Right lobe of liver (tissue), 6 donors: ENCODE data around the gene ZNF605. TPM values are rescaled to one million over a fixed set of nuclear protein-coding genes. Genes with fewer than 3 reads are reported as not detected.
"Not testable (repeated sequence)": the region's sequence is repeated elsewhere in the genome, so short reads cannot be mapped to it uniquely, and the experiment has no call there.

Experiments
- ATAC-seq, 4 donors: fragments of 200-7000 bp; cut with Tn5 transposase; one replicate each; pipeline ENCODE4 v1.9.1; 2020; ENCODE audit warnings: mild to moderate bottlenecking in 4 of 4, moderate library complexity in 4 of 4
- DNase-seq, 3 donors: peaks; one replicate each; pipeline ENCODE4 v3.0.0-alpha.2; 2020
- H3K27ac ChIP-seq, 3 donors: fragments of 200-600 bp; one replicate each; pipeline ENCODE4 v1.8.0; 2022
- H3K27me3 ChIP-seq, 2 donors: fragments of 200-600 bp; one replicate each; pipeline ENCODE4 v1.8.0; 2022
- H3K36me3 ChIP-seq, 4 donors: fragments of 200-600 bp; sonication (generic) in 1 of 4; one replicate each; pipeline versions ENCODE4 v1.5.1 to v1.8.0; 2017 to 2022; ENCODE audit warnings: control low read depth in 1 of 4
- H3K4me1 ChIP-seq, 4 donors: fragments of 200-600 bp; sonication (generic) in 1 of 4; one replicate each; pipeline versions ENCODE4 v1.5.1 to v1.8.0; 2017 to 2022; ENCODE audit warnings: control low read depth in 1 of 4
- H3K4me3 ChIP-seq, 3 donors: fragments of 200-600 bp; one replicate each; pipeline ENCODE4 v1.8.0; 2022
- H3K9me3 ChIP-seq, 4 donors: fragments of 200-600 bp; sonication (generic) in 1 of 4; one replicate each; pipeline versions ENCODE4 v1.5.1 to v1.8.0; 2017 to 2022; ENCODE audit warnings: control low read depth in 1 of 4
- POLR2A ChIP-seq: fragments of 450-650 bp; IDR thresholded peaks from one replicate; pipeline ENCODE4 v1.6.1; 2017; ENCODE audit warnings: antibody characterized with exemption, mild to moderate bottlenecking
- WGBS: methylation state at CpG from one replicate; pipeline ENCODE4 v1.1.6; 2018; ENCODE audit warnings: low coverage, low lambda C conversion rate; ENCODE audit not compliant: insufficient coverage; ENCODE audit errors: missing lambda C conversion rate; 5-methylcytosine and 5-hydroxymethylcytosine counted together
- intact Hi-C, 2 donors: fragments of 100-400 bp; cut with DNase I; formaldehyde crosslinking; loops; one replicate each; pipeline versions ENCODE4 v1.11.2 to v1.14.1; 2022
- total RNA-seq, 6 experiments: library from RNA; depleted of rRNA in 2 of 6; stranded (reverse); fragments of >200 nt in 2 of 6; fragmentation: NEBNext Ultra II Directional in 3 of 6; extraction: Animal tissue kit (Norgen Biotek cat#: 25700) in 3 of 6; gene quantifications; one replicate each; pipeline versions ENCODE4 v1.1.0 to v1.2.4, GENCODE V29; 2016 to 2023
- TF ChIP-seq, protein P1 (sequence below), 4 donors: fragments of 200-600 bp in 3 of 4; fragments of 450-650 bp in 1 of 4; IDR thresholded peaks; one replicate each; pipeline versions ENCODE4 v1.5.1 to v1.8.0; 2016 to 2022; ENCODE audit warnings: antibody characterized with exemption in 4 of 4, mild to moderate bottlenecking in 2 of 4
- donor health status: DM: no; HTN: yes; CAD: no.
- donor health status: DM: no; HTN: no; CAD: no.
- donor health status: DM: no; HTN: no; CAD: no.
- donor health status: DM: no; HTN: yes; CAD: no.
- donor health status: DM: no; HTN: yes; CAD: no.

The ZNF605 gene
- total RNA-seq, 6 experiments from 2014 or later = 2.2 to 7.9 (median 5.7) TPM

DNA sequence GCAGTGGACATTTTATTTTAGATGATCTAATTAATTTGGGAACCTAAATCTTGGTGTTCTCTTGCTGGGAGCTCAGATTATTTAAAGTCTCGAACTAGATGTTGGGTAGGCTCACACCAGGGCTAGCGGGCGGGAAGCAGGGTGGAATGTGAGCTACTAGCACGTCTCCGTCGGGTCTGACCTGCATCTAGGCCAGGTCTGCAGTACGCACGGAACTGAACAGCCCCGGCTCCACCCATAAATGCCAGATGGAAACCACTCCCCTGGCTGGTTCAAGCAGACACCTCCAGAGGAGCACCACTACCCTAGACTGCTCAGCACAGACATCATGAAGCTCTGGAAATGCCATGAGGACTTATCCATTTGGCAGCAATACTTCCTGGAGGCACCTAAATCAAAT is 10.3 kb downstream of the ZNF605 start:
- intact Hi-C loops = no loop called here
- 80% methylated on average over 1 of the region's 9 CpGs for WGBS
- Histone ChIP-seq H3K36me3 (peaks cover 0 to 57% (median 26%) of the 10 kb centered on the region in 4 donors), H3K4me1 (no peaks in the 10 kb centered on the region), H3K9me3 (peaks cover 0 to 31% (median 16%) of the 10 kb centered on the region in 4 donors), H3K27ac (no peak overlapping the region), H3K27me3 (no peaks in the 10 kb centered on the region), H3K4me3 (no peak overlapping the region)
- DNase-seq (no peak), ATAC-seq (no peak)
- no peak for TF ChIP-seq POLR2A
- TF ChIP-seq, protein P1, sequence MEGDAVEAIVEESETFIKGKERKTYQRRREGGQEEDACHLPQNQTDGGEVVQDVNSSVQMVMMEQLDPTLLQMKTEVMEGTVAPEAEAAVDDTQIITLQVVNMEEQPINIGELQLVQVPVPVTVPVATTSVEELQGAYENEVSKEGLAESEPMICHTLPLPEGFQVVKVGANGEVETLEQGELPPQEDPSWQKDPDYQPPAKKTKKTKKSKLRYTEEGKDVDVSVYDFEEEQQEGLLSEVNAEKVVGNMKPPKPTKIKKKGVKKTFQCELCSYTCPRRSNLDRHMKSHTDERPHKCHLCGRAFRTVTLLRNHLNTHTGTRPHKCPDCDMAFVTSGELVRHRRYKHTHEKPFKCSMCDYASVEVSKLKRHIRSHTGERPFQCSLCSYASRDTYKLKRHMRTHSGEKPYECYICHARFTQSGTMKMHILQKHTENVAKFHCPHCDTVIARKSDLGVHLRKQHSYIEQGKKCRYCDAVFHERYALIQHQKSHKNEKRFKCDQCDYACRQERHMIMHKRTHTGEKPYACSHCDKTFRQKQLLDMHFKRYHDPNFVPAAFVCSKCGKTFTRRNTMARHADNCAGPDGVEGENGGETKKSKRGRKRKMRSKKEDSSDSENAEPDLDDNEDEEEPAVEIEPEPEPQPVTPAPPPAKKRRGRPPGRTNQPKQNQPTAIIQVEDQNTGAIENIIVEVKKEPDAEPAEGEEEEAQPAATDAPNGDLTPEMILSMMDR (IDR thresholded peaks at IDR 0.05) = no peak

DNA sequence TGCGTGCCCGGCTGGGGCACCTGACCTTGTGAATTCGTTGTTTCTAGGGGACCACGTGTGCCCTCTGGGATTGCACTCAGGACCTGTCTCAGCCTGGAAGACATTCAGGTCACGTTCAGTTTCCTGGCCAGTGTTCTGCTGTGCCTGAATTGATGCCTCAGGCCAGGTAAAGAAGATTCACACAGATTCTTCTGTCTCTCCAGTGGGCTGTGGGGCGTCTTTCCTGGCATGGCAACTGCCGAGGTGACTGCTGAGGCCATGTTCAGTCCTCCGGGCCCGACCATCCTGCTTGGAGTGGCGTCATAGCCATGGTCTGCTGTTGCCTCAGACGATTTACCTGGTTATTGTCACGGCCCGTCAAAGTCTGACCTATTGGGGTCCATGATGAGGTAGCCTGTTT is 13.5 kb downstream of the ZNF605 start:
- intact Hi-C loops = no loop called here
- Histone ChIP-seq H3K27ac (no peak overlapping the region), H3K27me3 (no peaks in the 10 kb centered on the region), H3K4me1 (no peaks in the 10 kb centered on the region), H3K9me3 (peaks cover 0 to 30% (median 11%) of the 10 kb centered on the region in 4 donors), H3K36me3 (peaks cover 0 to 49% (median 26%) of the 10 kb centered on the region in 4 donors), H3K4me3 (no peak overlapping the region)
- TF ChIP-seq, protein P1 (IDR thresholded peaks at IDR 0.05) = no peak
- TF ChIP-seq POLR2A = no peak
- no peak for ATAC-seq
- WGBS = 67% methylated on average over 1 of the region's 13 CpGs
- DNase-seq = no peak

DNA sequence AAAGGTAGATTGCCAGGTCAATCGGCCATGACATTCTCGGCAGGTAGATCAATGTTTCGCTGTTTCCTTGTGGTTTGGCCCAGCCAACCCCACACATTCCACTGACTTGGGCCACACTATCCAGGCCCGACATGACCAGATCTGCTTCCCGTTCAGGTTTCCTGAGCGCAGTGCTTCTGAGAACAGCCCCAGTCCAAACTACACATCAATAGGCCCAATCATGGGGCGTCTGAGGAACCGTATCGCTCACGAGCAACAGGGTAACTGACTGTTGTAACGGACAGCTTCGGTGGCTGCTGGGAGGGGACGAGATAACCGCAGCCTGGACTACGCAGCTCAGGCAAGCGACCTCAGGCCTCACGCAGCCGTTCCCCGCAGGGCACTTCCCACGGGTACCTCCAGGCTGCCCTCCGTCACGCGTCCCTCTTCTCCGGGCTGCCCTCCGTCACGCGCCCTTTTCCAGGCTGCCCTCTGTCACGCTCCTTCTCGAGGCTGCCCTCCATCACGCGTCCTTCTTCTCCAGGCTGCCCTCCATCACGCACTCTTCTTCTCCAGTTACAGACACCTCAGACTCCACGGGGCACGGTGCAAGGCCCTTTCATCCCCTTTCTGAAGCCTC is 14.7 kb downstream of the ZNF605 start:
- Histone ChIP-seq H3K4me1 (no peaks in the 10 kb centered on the region), H3K9me3 (peaks cover 0 to 37% (median 11%) of the 10 kb centered on the region in 4 donors), H3K27me3 (no peaks in the 10 kb centered on the region), H3K27ac (no peak overlapping the region), H3K36me3 (peaks cover 0 to 43% (median 26%) of the 10 kb centered on the region in 4 donors), H3K4me3 (no peak overlapping the region)
- TF ChIP-seq POLR2A = no peak
- TF ChIP-seq, protein P1 (IDR thresholded peaks at IDR 0.05) = no peak
- ATAC-seq (no peak), DNase-seq (no peak)
- intact Hi-C loops = no loop called here
- whole genome bisulfite sequencing = 98% methylated on average over 23 of the region's 34 CpGs

DNA sequence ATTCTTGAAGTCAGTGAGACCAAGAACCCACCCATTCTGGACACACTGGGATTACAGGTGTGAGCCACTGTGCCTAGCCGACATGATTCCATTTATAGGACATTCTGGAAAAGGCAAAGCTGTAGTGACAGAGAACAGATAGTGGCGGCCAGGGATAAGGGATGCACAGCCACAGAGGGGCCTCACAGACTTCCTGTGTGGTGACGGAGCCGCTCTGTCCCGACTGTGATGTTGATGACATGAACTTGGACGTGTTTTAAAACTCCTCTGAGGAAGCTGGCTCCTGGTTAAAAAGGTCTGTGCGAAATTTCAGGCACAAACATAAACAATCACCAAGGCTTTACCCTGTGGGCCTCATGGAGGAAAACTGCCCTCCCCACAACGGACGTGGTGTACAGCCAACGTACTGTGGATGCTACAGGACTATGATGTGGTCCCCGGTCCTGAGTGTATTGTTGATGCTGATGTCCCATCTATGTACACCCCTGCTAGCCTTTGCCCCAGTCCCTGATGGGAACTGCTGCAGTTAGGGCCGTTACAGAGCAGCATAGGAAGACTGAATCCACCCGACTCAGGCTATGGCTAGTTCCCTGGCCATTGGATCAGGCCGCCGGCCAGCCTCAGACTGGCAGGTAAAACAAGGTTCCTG is 15.9 kb downstream of the ZNF605 start:
- intact Hi-C loops = no loop called here
- Histone ChIP-seq H3K4me3 (no peak overlapping the region), H3K36me3 (peaks cover 0 to 34% (median 26%) of the 10 kb centered on the region in 4 donors), H3K27me3 (no peaks in the 10 kb centered on the region), H3K4me1 (no peaks in the 10 kb centered on the region), H3K27ac (no peak overlapping the region), H3K9me3 (peaks cover 0 to 45% (median 11%) of the 10 kb centered on the region in 4 donors)
- ATAC-seq = no peak
- 94% methylated on average over 11 of the region's 15 CpGs for WGBS
- DNase-seq = no peak
- TF ChIP-seq, protein P1 (IDR thresholded peaks at IDR 0.05) = no peak
- TF ChIP-seq POLR2A = no peak

DNA sequence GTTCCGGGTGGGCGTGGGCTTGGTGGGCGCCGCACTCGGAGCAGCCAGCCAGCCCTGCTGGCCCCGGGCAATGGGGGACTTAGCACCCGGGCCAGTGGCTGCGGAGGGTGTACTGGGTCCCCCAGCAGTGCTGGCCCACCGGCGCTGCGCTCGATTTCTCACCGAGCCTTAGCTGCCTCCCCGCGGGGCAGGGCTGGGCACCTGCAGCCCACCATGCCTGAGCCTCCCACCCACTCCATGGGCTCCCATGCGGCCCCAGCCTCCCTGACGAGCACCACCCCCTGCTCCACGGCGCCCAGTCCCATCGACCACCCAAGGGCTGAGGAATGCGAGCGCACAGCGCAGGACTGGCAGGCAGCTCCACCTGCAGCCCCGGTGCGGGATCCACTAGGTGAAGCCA is 17.3 kb downstream of the ZNF605 start:
- Histone ChIP-seq H3K36me3 (peaks cover 0 to 21% (median 13%) of the 10 kb centered on the region in 4 donors), H3K9me3 (peaks cover 0 to 43% (median 10%) of the 10 kb centered on the region in 4 donors)
- DNase-seq, H3K27me3 ChIP-seq, H3K4me3 ChIP-seq, ATAC-seq, H3K4me1 ChIP-seq, intact Hi-C loops, H3K27ac ChIP-seq: not testable (repeated sequence)
- 88% methylated on average over 5 of the region's 25 CpGs for WGBS
